Epidermal melanocyte (primary cell): ENCODE results near the gene RBM14.
"Not testable (repeated sequence)": the region's sequence is repeated elsewhere in the genome, so short reads cannot be mapped to it uniquely, and the experiment has no call there.

Experiments
- DNase-seq: peaks from one replicate; pipeline ENCODE4 v3.0.0; 2011; ENCODE audit warnings: low spot score; ENCODE audit not compliant: insufficient read length

The RBM14 gene

DNA sequence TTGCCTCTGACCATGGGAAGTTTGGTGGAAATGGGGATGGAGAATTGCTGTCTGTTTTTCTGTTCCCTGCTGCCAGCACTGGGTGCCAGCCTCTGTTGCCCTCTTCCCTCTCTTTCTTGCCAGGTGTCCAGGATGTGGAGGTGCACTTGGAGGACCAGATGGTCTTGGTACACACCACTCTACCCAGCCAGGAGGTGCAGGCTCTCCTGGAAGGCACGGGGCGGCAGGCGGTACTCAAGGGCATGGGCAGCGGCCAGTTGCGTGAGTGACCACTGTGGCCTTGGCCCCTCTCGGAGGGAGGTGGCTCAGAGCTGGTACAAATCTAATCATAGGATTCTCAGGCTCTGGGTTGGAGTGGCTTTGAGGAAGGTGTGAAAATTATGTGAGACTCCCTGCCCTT lies 17.4 kb upstream of the RBM14 start:
- DNase-seq: no peak

DNA sequence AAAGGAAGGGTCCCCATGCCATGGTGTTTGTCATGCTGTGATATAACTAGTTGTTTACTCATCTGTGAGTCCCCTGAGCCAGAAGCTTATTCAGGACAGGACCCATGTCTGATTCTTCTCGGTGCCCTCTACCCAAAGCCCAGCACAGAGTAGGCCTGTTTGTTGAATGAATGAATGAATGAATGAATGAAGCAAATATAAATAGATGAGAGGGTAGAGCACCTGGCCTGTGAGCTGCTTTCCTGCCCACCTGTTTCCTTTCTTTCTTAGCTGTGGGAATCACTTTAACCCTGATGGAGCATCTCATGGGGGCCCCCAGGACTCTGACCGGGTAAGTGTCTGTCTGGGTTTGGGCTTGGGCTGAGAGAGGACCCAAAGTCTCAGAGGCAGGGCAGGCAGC lies 16.2 kb upstream of the RBM14 start:
- no peak for DNase-seq

DNA sequence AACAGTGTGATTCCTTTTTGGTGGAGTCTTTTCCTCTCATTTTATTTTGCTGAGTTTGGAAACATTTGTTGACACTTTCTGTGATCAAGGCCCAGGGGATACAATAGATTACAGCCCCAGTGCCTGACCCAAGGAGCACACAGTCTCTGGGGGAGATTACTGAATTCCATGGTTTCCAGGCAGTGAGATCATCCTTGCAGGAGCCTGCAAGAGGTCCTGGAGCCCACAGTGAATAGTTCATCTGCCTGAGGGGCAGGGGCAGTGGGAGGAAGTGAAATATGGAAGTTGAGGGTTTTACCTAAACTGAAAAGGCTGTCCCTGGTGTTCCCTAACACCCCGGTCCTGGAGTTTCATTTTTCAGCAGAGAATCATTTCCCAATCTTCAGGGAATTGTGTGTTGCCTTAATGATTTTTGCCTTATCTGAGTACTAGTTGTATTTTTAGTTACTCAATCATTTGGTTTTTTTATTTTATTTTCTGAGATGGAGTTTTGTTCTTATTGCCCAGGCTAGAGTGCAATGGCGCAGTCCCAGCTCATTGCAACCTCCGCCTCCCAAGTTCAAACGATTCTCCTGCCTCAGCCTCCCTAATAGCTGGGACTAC lies 15.7 kb upstream of the RBM14 start:
- DNase-seq: no peak

DNA sequence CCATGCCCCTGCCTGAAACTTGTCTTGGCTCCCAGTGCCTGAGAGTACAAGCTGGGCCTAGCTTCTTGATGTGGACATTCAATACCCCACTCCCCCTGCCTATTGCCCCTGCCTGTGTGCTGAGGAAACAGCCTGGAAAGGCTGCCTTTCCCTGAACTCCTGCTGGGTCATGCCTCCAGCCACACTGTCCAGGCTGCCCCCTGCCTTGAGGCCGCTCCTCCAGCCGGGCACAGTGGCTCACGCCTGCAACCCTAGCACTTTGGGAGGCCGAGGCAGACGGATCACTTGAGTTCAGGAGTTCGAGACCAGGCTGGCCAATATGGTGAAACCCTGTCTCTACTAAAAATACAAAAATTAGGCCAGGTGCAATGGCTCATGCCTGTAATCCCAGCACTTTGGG lies 13.4 kb upstream of the RBM14 start:
- DNase-seq: no peak

DNA sequence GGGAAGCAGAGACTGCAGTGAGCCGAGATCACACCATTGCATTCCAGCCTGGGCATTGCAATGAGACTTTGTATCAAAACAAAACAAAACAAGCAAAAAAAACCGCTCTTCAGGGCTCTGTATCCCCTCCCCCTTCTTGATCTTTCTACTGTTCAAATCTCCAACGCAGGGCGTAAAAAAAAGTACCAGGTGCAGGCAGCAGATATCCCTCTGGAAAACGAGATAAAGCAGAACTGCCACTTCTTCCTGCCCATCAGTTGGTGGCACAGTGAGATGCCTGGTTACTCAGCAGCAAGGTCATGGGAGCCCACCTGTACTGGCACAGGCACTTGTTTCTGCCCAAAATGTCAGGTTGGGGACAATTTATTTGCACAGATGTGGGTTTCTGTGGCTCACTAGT lies 12.3 kb upstream of the RBM14 start:
- DNase-seq: no peak

DNA sequence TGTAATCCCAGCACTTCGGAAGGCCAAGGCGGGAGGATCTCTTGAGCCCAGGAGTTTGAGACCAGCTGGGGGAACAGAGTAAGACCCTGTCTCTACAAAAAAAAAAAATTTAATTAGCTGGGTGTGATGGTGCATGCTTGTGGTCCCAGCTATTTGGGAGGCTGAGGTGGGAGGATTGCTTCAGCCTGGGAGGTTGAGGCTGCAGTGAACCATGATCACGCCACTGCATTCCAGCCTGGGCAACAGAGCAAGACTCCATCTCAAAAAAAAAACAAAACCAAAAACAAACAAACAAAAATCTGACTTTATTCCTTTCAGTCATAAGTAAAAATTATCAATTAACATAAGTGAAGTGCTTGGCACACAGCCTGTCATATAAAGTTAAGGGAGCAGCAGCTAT lies 9.8 kb upstream of the RBM14 start:
- DNase-seq: not testable (repeated sequence)

DNA sequence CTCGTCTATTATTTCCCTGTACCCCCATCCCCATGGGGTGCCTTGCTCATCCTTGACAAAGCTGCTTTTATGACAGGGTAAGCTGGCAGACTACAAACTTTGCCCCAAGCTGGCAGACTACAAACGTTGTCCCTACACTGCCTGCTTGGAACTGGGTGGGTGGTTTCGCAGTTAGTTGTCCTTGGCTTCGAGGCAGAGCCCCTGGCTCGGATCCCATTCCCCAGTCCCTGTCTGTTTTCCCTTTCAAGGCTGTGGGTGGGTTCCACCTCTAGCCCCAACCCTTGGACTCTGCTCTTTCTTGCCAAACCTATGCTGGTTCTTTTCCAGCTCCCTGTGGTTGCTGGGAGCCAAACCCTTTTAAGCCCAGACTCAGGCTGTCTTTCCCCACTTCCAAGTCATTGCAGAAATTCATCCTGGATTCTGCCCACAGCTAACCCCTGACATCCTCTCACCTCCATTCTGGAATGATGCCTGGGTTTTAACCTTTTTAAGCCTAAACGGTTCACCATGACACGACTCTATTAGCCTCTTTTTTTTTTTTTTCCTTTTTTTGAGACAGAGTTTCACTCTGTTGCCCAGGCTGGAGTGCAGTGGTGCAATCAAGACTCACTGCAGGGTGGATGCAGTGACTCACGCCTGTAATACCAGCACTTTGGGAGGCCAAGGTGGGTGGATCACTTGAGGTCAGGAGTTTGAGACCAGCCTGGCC lies 9.2 kb upstream of the RBM14 start:
- DNase-seq: no peak

DNA sequence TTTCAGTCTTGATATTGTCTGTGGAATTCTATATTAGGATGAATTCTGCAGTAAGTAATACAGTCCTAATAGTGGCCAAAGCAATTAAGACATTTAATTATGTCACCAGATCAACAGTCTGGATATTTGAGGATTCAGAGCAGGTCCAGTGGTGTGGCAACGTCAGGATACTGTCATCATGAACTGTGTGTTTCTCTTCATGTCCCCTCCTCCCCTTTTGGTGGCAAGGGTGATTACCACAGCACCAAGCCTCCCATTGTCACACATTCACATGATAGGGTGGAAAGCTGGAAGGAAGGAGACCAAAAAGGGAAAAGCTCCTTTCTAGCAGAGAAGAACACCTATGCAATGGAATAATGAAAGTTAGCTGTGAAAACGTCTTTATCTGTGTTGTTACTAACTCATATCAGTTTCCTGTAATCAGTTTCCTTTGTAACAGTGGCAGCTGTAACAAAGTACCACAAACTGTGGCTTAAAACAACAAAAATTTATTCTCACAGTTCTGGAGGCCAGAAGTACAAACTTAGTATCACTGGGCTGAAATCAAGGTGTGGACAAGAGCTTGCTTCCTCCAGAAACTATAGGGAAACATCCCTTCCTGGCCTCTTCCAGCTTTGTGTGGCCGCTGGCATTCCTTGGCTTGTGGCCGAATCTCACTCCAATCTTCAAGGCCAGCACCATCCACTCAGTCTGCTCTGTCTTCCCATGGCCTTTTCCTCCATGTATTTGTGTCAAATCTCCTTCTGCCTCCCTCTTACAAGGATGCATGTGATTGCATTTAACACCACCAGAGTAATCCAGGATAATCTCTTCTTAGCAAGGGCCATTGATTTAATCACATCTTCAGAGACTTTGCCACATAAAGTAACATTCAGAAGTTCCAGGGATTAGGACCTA lies 6.5 kb upstream of the RBM14 start:
- DNase-seq: no peak

DNA sequence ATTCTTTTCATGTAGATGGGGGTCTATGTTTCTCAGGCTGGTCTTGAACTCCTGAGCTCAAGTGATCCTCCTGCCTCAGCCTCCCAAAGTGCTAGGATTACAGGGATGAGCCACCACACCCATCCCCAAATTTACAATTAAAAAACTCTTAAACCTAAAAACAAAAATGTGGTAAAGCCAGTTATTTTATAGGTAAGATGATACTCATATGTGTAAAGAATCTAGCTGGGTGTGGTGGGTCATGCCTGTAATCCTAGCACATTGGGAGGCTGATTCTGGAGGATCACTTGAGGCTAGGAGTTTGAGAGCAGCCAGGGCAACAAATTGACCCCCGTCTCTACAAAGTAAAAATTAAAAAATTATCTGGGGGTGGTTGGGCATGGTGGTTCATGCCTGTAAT lies 4.0 kb upstream of the RBM14 start:
- DNase-seq: no peak

DNA sequence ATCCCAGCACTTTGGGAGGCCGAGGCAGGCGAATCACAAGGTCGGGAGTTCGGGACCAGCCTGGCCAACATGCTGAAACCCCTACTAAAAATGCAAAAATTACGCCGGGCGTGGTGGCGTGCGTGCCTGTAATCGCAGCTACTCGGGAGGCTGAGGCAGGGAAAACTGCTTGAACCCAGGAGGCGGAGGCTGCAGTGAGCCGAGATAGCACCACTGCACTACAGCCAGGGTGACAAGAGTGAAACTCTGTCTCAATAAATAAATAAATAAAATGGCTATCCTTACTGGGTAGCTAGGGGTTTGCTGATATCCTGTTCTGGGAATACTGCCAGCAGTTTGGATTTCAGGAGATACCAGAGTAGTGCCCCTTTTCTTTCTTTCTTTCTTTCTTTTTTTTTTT lies 2.4 kb upstream of the RBM14 start:
- DNase-seq: no peak

DNA sequence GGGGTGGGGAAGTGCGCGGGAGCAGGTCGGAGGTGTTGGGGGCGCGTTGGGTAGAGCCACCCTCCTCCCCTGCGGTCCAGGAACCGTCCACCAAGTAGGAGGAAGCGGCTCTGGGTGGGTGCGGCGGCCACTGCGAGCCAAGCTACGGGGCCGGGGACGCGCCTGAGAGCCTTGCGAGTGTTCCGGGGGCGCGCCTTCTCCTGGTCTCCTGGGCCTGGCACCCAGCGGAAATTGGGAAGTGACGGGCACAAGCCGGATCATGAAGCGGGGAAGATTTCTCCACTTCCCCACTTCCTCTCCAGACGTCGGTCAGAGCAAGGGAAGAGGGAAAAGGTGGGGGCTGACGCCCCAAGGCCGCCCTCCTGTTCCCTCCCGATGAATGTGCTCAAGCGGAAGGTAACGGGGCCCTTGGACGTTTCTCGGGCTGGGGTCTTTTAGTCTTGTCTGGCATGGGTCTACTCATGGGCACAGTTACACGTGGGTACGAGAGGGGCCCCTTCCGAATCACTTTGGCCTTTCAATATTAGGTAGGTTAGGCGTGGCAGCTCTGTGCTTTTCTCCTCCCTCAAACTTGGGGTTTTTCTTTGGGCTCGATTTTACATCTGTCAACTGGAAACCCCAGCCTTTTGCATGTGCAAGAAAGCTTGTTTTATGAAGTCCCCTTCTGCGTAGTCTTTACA lies 865 bp downstream of the RBM14 start:
- DNase-seq: no peak

DNA sequence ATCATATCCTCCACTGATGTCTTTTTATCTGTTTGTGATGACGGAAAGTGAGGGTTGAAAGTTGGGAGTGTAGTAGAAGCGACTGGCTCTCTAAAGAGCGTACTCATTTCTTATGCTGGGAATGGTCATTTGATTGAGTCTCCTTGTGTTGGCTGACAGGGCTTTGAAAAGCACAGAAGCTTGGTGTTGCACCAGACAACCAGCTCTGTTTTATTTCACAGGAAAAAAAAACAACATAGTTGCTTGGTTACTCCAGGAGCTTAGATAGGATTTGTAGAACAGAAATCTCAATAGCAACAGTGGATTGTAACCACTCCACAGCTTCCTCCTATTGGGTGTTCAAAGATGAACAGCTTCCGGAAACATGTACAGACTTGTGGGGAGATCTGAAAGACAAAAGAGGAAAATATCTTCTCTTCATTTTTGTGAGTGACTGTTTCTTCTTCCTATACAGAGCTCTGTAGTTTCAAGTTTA lies 2.7 kb downstream of the RBM14 start:
- no peak for DNase-seq

DNA sequence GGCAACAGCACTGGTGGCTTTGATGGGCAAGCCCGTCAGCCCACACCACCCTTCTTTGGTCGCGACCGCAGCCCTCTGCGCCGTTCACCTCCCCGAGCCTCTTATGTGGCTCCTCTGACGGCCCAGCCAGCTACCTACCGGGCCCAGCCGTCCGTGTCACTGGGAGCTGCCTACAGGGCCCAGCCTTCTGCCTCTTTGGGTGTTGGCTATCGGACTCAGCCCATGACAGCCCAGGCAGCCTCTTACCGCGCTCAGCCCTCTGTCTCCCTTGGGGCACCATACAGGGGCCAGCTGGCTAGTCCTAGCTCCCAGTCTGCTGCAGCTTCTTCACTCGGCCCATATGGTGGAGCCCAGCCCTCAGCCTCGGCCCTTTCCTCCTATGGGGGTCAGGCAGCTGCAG lies 8.0 kb downstream of the RBM14 start:
- DNase-seq: no peak

DNA sequence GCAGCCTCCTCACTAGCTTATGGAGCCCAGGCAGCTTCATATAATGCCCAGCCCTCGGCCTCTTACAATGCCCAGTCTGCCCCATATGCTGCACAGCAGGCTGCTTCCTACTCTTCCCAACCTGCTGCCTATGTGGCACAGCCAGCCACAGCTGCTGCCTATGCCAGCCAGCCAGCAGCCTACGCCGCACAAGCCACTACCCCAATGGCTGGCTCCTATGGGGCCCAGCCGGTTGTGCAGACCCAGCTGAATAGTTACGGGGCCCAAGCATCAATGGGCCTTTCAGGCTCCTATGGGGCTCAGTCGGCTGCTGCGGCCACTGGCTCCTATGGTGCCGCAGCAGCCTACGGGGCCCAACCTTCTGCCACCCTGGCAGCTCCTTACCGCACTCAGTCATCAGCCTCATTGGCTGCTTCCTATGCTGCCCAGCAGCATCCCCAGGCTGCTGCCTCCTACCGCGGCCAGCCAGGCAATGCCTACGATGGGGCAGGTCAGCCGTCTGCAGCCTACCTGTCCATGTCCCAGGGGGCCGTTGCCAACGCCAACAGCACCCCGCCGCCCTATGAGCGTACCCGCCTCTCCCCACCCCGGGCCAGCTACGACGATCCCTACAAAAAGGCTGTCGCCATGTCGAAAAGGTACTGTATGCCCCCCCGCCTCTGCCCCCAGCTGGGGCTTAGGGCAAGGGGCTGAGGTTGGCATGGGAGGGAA lies 8.8 kb downstream of the RBM14 start:
- DNase-seq: no peak

DNA sequence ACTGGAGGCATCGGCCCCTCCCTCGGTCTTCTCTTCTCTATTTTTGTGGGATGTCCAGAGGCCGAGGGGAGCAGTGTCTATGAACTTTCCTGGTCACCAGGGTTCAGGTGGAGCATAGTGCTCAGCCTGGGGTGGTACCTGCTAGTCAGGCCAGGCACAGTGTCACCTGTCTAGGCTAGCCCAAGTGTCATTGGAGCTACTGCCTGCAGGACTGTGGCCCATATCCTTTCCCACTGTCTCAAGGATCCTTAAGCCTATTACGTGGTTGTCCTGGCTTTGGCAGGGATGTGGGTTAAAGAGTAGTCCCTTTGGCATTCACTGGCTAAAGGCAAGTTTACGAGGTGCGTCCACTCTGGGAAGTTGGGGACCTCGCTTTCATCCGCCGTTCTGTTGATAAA lies 9.3 kb downstream of the RBM14 start:
- no peak for DNase-seq

DNA sequence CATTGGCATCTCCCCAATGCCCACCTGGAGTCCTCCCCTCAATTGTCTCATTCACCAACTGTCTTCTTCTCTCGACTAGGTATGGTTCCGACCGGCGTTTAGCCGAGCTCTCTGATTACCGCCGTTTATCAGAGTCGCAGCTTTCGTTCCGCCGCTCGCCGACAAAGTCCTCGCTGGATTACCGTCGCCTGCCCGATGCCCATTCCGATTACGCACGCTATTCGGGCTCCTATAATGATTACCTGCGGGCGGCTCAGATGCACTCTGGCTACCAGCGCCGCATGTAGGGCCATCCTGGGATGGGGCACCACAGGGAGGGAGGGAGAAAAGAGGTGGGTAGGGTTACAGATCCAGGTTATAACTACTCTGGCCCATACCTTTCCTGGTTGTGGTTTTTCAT lies 10.0 kb downstream of the RBM14 start:
- DNase-seq: no peak

DNA sequence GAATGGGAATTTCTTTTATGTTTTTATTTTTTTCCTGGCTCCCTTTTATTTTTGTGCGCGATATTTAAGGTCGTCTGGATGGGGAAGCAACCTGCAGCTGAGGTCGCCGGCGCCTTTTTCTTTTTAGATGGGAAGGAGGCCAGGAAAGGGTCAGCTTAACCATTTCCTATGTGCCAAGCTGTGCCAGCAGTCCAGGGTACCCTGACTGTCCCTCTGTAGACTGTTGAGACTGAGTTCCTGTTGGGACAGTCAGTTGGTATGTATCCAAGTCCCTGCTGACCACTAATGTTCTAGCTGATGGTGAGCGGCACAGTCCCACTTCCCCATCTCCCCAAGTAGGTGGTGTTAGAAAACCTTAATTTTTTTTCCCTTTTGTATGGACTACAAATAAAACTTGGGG lies 10.5 kb downstream of the RBM14 start:
- no peak for DNase-seq

DNA sequence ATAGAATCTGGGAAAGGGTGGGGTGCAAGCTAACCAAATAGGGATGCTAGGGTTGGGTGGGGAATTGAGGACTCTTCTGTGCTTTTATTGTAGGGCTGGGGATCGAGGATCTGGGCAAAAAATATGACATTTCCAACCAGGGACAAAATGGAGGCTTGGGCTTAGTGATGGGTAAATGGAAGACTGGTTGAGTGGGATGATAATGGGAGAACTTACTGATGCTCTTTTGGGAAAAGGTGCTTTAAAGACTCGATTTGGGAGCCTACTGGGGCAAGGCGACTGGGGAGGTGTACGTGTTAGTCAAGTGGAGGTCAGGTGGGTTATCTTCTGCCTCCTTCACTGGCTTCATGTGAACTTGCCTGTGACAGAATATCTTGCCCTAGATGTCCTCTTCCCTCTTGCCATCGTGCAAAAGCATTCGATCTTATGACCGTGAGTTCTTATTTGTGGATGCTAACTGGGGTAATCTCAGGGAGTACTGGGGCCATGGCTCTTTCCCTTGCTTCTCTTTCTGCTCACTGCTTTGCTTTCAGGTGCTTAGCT lies 11.7 kb downstream of the RBM14 start:
- DNase-seq: no peak

DNA sequence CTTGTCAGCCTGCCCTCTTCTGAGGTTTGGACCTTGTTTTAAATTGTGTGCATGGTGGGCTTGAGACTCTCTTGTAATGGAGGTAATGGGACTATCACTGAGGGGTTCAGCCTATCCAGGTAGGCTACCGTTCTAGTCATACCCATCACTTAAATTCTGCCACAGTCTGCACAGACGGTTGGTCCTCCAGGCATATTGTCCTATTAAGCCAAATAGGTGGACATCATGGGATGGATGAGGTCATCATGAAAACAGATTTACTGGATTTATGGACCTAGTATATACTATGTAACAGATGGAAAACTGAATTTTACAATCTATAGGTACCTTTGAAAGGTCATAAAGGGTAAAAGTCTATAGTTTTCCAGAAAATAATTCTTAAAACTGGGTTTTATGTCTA lies 12.9 kb downstream of the RBM14 start:
- DNase-seq: no peak

DNA sequence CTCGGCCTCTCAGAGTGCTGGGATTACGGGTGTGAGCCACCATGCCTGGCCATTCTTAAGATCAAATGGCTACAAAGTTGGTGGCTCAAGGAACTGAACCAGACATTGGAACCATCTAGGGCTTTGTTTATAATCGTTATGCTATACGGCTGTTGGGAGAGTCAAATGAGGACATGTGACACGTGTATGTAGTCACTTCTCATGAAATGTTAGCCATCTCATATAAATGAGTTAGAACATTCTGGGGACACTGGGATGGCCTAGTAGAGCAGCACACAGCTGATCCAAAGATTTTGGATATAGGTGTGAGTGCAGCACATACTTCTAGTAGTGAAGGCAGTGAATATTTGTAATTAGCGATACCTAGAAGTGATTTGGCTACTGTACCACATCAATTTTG lies 15.5 kb downstream of the RBM14 start:
- DNase-seq: no peak

DNA sequence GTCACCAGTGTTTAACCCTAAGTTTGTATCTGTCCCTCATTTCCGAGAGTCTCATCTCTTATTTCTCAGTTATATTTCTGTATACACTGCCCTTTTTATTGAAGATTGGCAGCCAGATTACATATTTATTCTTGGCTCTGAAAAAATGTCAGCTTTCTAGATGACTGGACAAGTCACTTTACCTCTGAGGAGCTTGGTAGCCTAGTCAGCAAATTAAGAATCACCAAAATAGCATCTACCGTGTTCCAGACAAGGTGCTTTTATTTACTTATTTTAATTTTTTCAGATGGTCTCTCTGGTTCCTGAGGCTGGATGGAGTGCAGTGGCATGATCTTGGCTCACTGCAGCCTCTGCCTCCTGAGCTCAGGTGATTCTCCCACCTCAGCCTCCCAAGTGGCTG lies 16.5 kb downstream of the RBM14 start:
- DNase-seq: no peak
